Measurements from ENCODE around the gene SLC24A4.

The SLC24A4 gene

DNA sequence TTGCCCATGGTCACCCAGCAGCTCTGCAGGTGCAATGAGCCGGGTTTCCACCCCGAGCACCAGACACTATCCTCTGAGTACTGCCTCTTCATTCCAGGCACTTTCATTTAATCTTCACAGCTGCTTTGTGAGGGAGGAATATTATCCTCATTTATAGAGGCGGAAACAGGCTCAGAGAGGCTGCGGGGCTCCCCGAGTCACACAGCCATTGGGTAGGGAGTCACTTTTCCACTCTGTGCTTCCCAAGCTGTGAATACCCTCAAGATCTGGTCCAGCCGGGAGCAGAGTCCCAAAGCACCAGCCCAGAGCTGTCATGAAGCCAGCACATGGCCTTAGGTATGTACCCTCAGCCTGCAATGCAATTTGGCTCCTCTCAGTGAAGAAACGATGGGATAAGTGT is 138.9 kb downstream of the SLC24A4 start:
- Histone ChIP-seq H3K27ac (replicated peaks) (peak overlapping the region; percentile 71), H3K4me3 (replicated peaks; ENCODE audit: insufficient read depth, low read length) (no peak overlapping the region), H3K27me3 (ENCODE audit: insufficient read depth, poor library complexity, severe bottlenecking) (no peaks in the 10 kb centered on the region)
- TF ChIP-seq, protein P1, sequence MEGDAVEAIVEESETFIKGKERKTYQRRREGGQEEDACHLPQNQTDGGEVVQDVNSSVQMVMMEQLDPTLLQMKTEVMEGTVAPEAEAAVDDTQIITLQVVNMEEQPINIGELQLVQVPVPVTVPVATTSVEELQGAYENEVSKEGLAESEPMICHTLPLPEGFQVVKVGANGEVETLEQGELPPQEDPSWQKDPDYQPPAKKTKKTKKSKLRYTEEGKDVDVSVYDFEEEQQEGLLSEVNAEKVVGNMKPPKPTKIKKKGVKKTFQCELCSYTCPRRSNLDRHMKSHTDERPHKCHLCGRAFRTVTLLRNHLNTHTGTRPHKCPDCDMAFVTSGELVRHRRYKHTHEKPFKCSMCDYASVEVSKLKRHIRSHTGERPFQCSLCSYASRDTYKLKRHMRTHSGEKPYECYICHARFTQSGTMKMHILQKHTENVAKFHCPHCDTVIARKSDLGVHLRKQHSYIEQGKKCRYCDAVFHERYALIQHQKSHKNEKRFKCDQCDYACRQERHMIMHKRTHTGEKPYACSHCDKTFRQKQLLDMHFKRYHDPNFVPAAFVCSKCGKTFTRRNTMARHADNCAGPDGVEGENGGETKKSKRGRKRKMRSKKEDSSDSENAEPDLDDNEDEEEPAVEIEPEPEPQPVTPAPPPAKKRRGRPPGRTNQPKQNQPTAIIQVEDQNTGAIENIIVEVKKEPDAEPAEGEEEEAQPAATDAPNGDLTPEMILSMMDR (IDR thresholded peaks at IDR 0.05; ENCODE audit: insufficient read depth, low read length) = no peak
- TF ChIP-seq GABPA (IDR thresholded peaks at IDR 0.05; ENCODE audit: low read depth) (no peak), POLR2AphosphoS5 (IDR thresholded peaks at IDR 0.05; ENCODE audit: low read depth) (no peak), SPI1 (IDR thresholded peaks at IDR 0.05; ENCODE audit: borderline replicate concordance, low read depth) (no peak)
- TF ChIP-seq, protein P2, sequence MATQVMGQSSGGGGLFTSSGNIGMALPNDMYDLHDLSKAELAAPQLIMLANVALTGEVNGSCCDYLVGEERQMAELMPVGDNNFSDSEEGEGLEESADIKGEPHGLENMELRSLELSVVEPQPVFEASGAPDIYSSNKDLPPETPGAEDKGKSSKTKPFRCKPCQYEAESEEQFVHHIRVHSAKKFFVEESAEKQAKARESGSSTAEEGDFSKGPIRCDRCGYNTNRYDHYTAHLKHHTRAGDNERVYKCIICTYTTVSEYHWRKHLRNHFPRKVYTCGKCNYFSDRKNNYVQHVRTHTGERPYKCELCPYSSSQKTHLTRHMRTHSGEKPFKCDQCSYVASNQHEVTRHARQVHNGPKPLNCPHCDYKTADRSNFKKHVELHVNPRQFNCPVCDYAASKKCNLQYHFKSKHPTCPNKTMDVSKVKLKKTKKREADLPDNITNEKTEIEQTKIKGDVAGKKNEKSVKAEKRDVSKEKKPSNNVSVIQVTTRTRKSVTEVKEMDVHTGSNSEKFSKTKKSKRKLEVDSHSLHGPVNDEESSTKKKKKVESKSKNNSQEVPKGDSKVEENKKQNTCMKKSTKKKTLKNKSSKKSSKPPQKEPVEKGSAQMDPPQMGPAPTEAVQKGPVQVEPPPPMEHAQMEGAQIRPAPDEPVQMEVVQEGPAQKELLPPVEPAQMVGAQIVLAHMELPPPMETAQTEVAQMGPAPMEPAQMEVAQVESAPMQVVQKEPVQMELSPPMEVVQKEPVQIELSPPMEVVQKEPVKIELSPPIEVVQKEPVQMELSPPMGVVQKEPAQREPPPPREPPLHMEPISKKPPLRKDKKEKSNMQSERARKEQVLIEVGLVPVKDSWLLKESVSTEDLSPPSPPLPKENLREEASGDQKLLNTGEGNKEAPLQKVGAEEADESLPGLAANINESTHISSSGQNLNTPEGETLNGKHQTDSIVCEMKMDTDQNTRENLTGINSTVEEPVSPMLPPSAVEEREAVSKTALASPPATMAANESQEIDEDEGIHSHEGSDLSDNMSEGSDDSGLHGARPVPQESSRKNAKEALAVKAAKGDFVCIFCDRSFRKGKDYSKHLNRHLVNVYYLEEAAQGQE (IDR thresholded peaks at IDR 0.05; ENCODE audit: insufficient replicate concordance, low read depth) = no peak
- no peak for DNase-seq (ENCODE audit: low read depth in 1 of 2, low spot score in 1 of 2)

DNA sequence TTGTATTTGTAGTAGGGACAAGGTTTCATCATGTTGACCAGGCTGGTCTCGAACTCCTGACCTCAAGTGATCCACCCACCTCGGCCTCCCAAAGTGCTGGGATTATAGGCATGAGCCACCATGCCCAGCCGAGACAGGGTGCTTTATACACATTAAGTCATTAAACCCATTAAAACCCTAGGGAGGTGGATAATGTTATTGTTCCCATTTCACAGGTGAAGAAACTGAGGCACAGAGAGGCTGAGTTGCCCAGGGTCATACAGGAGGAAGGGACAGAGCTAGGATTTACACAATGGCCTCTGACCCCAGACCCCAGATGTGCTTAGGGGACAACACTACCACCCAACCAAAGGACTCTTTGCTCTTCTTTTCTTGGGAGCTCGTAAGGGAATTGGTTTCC is 139.6 kb downstream of the SLC24A4 start:
- TF ChIP-seq POLR2AphosphoS5 (IDR thresholded peaks at IDR 0.05; ENCODE audit: low read depth) = no peak
- TF ChIP-seq, protein P2 (IDR thresholded peaks at IDR 0.05; ENCODE audit: insufficient replicate concordance, low read depth) = no peak
- no peak for TF ChIP-seq SPI1 (IDR thresholded peaks at IDR 0.05; ENCODE audit: borderline replicate concordance, low read depth)
- no peak for TF ChIP-seq GABPA (IDR thresholded peaks at IDR 0.05; ENCODE audit: low read depth)
- TF ChIP-seq, protein P1 (IDR thresholded peaks at IDR 0.05; ENCODE audit: insufficient read depth, low read length) = no peak
- no peaks in the 10 kb centered on the region for H3K27me3 ChIP-seq (ENCODE audit: insufficient read depth, poor library complexity, severe bottlenecking)
- DNase-seq (ENCODE audit: low read depth in 1 of 2, low spot score in 1 of 2) = no peak
- H3K4me3 ChIP-seq (replicated peaks; ENCODE audit: insufficient read depth, low read length) = no peak overlapping the region
- no peak overlapping the region for H3K27ac ChIP-seq (replicated peaks)

DNA sequence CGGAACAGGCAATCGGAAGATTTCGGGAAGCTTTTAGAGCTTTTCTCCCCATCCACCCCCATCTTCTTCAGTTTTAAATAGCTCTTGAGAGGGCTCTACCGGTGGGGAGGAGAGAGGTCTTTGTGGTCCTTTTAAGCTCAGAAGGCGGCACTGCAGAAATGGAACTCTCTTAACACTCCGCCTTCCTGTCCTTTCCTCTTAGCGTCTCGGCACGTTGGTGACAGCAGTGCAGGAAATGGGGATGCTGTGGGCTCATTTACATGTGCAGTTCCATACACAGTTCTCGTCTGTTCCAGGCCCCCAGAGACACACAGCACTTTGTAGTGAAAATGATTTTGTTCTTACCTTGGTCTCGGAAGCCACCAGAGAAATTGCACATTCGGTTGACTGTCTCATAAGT is 140.2 kb downstream of the SLC24A4 start:
- TF ChIP-seq GABPA (IDR thresholded peaks at IDR 0.05; ENCODE audit: low read depth) = no peak
- TF ChIP-seq POLR2AphosphoS5 (IDR thresholded peaks at IDR 0.05; ENCODE audit: low read depth) = no peak
- no peak for TF ChIP-seq SPI1 (IDR thresholded peaks at IDR 0.05; ENCODE audit: borderline replicate concordance, low read depth)
- TF ChIP-seq, protein P2 (IDR thresholded peaks at IDR 0.05; ENCODE audit: insufficient replicate concordance, low read depth) = no peak
- TF ChIP-seq, protein P1 (IDR thresholded peaks at IDR 0.05; ENCODE audit: insufficient read depth, low read length) = no peak
- Histone ChIP-seq H3K27ac (replicated peaks) (no peak overlapping the region), H3K4me3 (replicated peaks; ENCODE audit: insufficient read depth, low read length) (no peak overlapping the region), H3K27me3 (ENCODE audit: insufficient read depth, poor library complexity, severe bottlenecking) (no peaks in the 10 kb centered on the region)
- DNase-seq (ENCODE audit: low read depth in 1 of 2, low spot score in 1 of 2) = no peak
